HG03066 (cell line): ENCODE results near the gene ZNF444.
"Not testable (repeated sequence)": the region's sequence is repeated elsewhere in the genome, so short reads cannot be mapped to it uniquely, and the experiment has no call there.

Experiments used
- ATAC-seq: cut with Tn5 transposase; IDR thresholded peaks from one replicate; pipeline ENCODE4 v1.9.1; 2021; ENCODE audit warnings: low read depth; ENCODE audit not compliant: unreplicated experiment

Gene ZNF444

GRCh38 chr19:56140583-56141416, at the start of gene ZNF444:
TSS of gene ZNF444 (plus strand) at chr19:56141287. CDS start at chr19:56146912, 5,625 bp downstream.
- peak; percentile 95 for ATAC-seq

DNA sequence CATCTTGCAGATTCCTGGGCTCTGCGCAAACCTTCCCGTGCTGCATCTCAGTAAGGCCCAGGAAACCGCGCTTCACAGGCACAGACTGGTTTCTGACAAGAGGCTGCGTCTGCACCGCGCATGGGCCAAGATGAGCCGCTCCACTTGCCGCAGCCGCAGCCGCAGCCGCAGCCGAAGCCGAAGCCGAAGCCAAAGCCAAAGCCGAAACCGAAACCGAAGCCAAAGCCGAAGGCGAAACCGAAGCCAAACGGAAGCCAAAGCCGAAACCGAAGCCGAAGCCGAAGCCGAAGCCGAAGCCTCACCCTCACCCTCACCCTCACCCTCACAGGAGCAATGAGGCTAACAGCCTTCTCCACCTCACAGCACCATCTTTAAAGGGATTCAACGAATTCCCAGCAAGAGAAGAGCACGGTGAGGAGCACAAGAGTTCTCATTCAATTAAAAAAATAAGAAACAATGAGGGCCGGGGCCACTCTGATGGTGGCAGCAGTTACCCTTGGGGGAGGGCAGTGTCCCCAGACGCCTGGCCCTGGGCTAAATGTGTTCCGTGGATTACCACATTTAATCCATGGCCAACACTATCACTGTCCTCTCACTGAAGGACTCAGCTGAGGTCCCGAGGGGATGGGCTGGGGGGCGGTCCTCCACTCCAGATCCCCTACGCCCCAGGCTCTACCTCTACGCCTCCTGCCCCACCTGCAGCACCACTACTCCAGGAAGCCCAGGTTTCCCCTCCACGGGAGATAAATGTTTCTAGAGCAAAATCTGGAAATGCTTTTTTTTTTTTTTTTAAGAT, 49.1 kb upstream of the ZNF444 start:
- ATAC-seq, result no peak

DNA sequence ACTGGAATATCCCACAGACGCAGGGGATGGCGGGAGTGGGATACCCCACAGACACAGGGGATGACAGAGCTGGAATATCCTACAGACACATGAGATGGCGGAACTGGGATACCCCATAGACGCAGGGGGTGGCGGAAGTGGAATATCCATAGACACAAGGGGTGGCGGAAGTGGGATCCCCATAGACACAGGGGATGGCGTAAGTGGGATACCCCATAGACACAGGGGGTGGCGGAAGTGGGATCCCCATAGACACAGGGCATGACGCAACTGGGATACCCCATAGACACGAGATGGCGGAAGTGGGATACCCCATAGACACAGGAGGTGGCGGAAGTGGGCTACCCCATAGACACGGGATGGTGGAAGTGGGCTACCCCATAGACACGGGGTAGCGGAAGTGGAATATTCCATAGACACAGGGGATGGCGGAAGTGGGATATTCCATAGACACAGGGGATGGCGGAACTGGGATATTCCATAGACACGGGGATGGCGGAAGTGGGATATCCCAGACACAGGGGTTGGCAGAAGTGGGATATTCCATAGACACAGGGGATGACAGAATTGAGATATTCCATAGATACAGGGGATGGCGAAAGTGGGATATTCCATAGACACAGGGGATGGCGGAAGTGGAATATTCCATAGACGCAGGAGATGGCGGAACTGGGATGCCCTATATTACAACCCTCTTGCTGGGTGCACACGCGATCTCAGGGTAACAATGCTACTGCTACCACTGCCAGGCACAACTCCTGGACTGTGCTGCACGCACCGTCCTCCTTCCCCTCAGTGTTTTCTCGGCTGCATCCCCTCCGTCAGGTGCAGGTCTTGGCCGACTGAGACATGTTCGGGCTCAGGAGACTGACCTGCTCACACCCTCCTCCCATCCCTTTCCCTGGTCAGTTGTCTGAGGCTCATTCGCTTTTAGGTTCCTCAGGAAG, 48.1 kb upstream of the ZNF444 start:
- ATAC-seq, result no peak

- no peak for ATAC-seq
Measured at GRCh38 chr19:56094449-56094848, 46.6 kb upstream of the ZNF444 start.

- no peak for ATAC-seq
Measured at GRCh38 chr19:56096665-56097064, 44.4 kb upstream of the ZNF444 start.

DNA sequence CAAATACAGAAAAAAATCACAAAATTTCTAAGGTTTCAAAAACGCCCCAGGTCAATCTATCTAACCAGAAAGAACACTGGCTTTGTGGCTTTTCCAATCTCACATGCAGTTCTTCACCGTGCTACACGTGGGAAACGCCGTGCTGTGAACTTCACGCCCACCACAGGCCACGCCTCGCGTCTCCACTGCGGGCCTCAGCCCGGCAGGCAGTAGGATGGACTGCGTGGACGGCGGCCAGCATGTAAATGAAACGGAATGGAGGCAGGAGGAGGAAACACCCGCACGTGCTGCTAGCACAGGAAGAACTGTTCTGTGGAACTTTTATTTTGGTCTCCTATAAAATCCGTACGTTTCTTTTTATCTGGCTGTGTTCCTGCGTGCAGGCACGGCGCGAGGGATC, 43.8 kb upstream of the ZNF444 start:
- ATAC-seq, result no peak

GRCh38 chr19:56097776-56098175, 43.3 kb upstream of the ZNF444 start:
- ATAC-seq, result no peak

- not testable (repeated sequence) for ATAC-seq
Measured at GRCh38 chr19:56098237-56098636, 42.9 kb upstream of the ZNF444 start.

- ATAC-seq, result no peak
Measured at GRCh38 chr19:56098731-56099568, 42.1 kb upstream of the ZNF444 start.

DNA sequence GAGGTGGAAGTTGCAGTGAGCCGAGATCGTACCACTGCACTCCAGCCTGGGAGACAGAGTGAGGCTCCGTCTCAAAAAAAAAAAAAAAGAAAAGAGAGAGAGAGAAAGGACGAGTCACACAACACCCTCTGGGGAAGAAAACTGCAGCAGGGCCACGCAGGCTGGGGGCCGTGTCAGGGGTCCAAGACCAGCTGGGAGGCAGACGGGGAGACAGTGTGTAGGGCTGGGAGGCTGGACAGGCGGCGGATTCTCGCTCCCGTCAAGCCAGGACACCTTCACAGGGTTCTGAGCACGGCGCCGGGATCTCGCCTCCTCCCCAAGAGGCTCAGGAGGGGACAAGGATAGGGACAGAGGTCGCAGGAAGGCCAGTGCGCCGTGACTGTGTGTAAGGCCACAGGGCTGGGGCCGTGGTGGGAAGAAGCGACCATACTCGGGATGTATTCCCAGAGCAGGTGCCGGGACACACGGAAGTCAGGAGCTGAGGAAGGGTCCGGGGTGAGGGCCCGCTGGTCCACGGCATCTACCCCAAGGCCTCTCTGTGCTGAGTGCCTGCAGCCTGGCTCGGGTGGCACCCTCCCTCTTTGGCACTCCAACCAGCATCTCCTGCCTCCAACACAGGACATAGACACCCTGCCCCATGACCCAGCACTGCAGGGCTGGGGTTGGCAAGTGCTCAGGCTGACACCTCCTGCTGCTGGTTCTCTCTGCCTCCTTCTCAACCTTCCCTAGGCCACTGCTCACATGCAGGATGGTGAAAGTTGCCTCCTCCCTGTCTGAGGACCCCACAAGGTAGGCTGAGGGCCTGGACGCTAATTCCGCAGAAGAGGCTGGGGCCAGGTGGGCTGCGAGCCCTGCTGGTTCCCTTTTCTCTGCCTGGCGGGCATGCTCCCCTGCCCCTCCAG, 41.2 kb upstream of the ZNF444 start:
- ATAC-seq, result no peak

DNA sequence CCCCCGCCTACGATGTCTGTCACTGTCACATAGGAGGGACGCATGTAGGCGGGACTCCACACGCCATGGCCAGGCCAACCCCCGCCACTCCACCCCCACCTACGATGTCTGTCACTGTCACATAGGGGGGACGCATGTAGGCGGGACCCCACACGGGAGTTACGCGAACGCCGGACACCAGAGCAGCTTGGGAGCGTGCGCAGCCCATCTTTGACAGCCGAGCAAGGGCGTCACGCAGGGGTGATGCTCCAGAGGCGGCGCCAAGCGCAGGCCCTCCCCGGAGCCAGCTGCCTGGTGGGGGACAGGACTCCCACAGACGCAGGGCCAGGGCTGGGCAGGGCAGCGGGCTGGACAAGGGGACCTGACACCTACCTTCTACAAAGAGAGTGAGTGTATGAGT, 40.0 kb upstream of the ZNF444 start:
- ATAC-seq, result no peak

- no peak for ATAC-seq
Measured at GRCh38 chr19:56101746-56102535, 39.1 kb upstream of the ZNF444 start.

DNA sequence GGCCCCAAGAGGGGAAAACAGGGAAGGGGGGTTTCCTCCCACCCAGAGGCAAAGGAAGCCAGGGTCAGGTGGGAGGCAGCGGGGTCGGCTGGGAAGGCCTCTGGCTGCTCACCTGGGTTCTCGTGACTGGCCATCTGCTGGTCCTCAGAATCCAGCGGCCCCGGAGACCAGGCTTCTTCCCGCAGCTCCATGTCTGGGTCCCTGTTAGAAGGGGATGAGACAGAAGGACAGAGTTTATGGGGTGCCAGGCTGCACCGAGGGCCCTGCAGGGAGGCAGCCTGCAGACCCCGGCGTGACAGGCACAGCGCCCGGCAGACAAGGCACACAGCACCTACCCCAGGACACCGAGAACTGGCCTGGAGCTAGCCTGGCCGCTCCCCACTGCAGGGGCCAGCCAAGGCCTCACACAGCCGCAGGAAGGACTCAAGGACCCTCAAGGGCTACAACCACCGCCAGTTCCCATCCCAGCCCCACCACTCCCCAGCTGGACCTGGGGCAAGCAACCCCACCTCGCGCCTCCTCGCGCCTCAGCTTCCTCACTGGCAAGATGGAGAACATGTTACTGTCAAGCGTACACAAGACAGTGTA, 38.0 kb upstream of the ZNF444 start:
- no peak for ATAC-seq

DNA sequence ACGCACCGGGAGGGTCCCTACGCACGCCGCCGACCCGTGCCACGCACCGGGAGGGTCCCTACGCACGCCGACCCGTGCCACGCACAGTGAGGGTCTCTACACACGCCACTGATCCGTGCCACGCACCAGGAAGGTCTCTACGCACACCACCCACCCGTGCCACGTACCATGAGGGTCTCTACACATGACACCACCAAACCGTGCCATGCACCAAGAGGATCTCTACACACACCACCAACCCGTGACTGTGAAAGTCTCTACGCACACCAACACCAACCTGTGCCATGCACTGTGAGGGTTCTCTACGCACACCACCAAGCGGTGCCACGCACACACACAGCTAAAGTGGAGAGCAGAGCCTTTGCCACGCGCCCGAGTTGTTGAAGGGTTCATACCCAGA, 36.7 kb upstream of the ZNF444 start:
- no peak for ATAC-seq

- no peak for ATAC-seq
Measured at GRCh38 chr19:56105090-56105701, 35.9 kb upstream of the ZNF444 start.

GRCh38 chr19:56105831-56106396, 35.2 kb upstream of the ZNF444 start:
- not testable (repeated sequence) for ATAC-seq

GRCh38 chr19:56106397-56106849, 34.7 kb upstream of the ZNF444 start:
- no peak for ATAC-seq
